Stimulated activated CD8-positive, alpha-beta memory T cell treated with anti-CD3 and anti-CD28 coated beads, Interleukin-7, amount 100 ng/mL, for 4 hours (primary cell): ENCODE data around the gene PXDN.
"Not testable (repeated sequence)": the region's sequence is repeated elsewhere in the genome, so short reads cannot be mapped to it uniquely, and the experiment has no call there.

Experiments
- DNase-seq, 2 donors: peaks; one replicate each; pipeline ENCODE4 v3.0.0-alpha.2; 2020; ENCODE audit warnings: low read depth in 2 of 2

Gene PXDN

DNA sequence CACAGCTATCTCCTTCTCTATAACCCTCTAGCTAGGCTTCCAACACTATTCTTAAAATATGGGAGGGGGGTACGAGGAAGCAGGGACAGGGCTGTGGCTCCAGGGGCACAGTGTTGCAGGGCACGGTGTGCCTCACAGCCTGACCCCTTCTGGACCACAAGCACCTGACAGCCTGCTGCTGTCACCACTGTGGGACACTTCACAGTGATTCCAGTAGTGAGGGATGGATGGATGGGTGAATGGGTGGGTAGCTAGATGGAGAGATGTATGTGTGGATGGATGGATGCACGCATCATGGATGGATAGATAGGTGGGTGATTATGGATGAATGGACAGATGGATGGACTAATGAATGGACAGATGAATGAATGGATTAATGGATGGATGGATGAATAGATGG, 21.6 kb downstream of the PXDN start:
- no peak for DNase-seq

DNA sequence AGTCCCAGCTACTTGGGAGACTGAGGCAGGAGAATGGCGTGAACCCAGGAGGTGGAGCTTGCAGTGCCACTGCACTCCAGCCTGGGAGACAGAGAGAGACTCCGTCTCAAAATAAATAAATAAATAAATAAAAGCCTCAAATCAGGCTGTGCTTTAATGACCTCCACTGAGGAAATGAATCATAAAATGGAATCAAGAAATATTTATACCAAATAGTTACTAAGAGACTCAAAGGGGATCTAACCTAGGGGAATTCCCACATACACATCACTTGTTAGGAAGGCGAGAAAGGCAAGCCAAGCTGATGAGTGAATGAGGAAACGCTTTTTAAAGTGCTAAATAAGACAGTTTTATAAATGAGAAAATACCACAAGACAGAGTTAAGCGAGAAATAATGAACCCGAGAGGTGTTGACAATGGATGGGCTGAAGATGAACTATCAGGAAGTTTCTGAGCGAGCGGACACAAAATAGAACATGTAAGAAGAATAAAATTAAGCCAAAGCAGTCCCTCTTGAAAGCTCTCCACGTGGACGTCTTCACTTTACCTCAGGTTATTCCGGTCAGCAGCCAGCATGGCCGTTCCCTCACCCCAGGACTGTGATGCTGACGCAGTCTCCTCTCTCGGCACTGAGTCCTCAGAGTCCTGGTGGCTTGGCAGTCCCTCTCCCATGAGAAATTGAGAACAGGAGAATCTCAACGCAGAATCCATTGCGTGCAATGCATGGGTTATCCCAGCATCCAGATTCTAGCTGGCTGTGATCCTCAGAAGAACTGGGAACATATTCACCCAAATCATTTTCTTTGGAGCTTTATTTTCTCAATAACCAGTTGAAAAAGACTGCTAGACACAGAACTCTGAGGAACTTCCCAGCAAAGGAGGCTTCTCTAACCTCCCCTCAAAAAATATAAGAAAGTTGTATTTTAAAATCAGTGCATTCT, 22.3 kb downstream of the PXDN start:
- no peak for DNase-seq

- DNase-seq, result no peak
These were observed 25.7 kb downstream of the PXDN start for GRCh38 chr2:1718339-1719220.

DNA sequence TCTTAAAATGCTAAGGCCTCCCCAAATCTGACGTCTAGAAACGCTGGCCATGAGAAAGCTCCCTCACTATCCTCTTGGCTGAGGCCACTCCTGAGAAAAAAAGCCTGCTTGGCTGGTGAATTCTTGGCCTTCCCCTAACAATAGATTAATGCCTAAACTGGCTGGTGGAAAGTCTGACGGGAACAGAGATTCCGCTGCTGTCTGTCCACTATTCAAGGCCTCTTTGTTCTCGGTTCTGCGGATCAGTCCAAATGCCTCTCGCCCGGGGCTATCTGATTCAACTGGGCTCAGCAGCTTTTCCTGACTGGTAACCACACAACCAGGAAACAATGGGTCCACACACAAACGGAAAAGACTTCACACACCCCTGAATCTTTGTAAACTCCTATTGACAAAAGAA, 27.2 kb downstream of the PXDN start:
- DNase-seq, result no peak

DNA sequence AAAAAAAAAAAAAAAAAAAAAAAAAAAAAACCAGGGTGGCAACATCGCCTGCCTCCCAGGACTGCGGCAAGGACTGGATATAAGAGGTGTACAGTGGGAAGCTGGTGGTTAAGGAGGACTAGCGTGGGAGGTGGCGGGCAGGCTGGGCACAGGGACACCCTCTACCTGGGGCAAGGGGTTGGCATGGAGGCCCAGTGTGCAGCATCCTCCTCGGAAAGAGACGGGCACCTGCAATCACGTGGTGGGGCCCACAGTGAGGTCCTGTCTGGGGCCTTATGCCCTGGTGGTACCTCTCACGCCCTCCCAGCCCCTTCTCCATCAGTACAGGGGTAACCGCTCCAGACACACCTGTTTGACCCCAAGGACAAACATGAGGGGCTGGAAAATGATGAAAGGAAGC, 27.9 kb downstream of the PXDN start:
- no peak for DNase-seq

DNA sequence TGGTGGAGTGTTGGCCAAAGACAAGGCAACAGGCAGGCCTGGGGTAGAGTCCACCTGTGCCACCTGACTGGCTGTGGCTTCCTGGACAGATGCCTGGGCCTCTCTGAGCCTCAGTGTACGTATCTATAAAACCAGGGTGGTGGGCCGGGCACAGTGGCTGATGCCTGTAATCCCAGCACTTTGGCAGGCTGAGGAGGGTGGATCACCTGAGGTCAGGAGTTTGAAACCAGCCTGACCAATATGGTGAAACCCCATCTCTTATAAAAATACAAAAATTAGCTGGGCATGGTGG, 28.4 kb downstream of the PXDN start:
- DNase-seq, result not testable (repeated sequence)

DNA sequence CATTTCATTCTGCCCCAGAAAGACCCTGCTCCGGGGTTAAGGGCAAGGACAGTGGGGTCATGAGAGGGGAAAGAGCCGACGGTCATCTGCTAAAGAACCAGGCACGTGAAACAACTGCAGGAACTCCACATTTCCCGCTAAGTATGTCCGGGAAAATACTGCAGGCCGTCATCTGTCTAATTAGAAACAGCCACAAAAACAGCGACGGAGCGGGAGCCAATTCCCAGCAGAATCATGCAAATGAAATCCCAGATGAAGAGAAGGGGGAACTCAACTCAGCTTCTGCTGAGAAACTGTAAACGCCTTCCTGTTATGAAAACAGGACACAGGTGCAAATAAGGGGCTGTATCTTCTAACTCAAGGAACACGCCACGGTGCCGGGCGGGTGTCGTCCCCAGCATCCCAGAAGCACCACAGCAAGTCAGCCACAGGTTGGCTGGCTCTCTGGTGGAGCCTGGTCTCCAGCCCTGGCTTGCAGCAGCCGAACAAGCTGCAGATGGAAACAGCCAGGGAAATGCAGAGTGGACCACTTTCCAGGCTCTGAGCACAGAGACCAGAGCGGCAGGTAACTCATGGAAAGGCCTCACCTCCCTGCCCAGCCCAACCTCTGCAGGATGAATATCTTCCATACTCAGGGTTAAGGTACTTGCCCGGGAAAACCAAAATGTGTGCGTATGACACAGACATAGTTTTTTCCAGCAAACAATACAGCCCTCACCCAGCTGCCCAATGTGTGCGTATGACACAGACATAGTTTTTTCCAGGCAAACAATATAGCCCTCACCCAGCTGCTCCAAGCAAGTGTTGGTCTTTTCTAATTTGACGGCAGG, 28.9 kb downstream of the PXDN start:
- DNase-seq, result no peak

- no peak for DNase-seq
These were observed 29.8 kb downstream of the PXDN start for GRCh38 chr2:1714291-1715064.

DNA sequence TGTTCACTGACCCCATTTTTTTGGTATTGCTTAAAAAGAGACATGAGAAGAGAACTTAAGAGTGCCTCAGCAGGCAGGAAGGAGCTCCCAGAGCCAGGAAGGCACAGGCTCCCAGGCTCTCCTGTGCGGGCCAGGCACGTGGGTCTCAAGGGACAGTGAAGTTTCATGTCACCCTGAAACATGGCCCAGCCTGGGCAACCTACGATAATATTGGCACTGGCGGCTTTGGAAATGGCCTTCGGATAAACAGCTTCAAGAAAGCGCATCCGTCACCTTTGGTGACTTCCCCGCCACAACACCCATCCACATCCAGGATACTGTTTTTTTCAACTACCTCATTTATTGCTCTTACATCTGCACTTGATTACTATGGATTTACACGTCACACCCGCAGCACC, 30.5 kb downstream of the PXDN start:
- no peak for DNase-seq

- DNase-seq, result no peak
These were observed 31.0 kb downstream of the PXDN start for GRCh38 chr2:1713142-1713838.

- DNase-seq, result no peak
These were observed 34.3 kb downstream of the PXDN start for GRCh38 chr2:1709946-1710560.

GRCh38 chr2:1709335-1709605, 35.0 kb downstream of the PXDN start:
- DNase-seq, result no peak

GRCh38 chr2:1708476-1709334, 35.6 kb downstream of the PXDN start:
- no peak for DNase-seq

GRCh38 chr2:1707771-1708418, 36.4 kb downstream of the PXDN start:
- DNase-seq, result no peak

GRCh38 chr2:1706089-1706841, 38.0 kb downstream of the PXDN start:
- DNase-seq, result not testable (repeated sequence)

DNA sequence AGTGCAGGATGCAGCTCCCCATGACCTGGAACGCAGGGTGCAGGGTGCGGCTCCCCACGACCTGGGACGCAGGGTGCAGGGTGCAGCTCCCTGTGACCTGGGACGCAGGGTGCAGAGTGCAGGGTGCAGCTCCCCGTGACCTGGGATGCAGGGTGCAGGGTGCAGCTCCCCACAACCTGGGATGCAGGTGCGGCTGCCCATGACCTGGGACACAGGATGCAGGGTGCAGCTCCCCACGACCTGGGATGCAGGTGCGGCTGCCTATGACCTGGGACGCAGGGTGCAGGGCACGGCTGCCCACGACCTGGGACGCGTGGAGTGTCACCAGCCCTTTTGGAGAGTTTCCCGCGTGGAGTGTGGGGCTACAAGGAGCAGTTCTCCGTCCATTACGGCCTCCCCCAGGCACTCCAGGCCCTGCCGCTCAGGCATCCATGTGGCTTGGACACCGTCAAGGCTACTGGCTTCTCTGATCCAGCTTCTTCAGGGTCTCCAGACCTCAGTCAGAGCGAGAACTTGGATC, 38.7 kb downstream of the PXDN start:
- DNase-seq, result no peak

DNA sequence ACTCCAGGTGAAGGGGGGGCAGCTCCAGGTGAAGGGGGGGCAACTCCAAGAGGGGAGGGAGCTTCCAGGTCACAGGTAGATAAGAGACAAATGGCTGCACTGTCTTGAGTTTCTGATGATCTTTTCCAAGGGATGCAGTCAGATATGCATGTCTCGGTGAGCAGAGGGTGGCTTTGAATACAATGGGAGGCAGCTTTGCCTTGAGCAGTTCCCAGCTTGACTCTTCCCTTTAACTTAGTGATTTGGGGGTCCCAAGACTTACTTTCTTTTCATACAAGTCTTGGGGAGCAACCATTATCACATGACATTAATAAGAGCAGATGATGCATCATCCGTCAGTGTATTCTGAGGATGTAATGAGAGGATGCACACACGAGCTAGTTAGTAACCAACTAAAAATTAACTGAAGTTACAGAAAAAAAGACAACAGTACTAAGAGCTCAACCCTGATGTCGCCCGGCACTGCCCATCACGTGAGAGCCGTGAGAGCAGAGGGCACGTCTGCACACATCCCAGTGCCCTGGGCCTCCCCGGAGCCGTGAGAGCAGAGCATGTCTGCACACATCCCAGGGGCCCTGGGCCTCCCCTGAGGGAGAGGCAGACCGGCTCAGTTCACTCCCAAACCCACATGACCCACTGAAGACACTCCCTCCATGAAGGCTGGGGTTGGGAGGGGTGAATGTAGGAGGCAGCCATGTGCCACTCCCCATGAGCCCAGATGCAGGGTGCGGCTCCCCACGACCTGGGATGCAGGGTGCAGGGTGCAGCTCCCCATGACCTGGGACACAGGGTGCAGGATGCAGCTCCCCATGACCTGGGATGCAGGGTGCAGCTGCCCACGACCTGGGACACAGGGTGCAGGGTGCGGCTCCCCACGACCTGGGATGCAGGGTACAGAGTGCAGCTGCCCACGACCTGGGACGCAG, 39.4 kb downstream of the PXDN start:
- DNase-seq, result no peak
